Measurements from ENCODE around the gene GAB3.

GRCh38 chrX:154784149-154784995 lies 33.5 kb upstream of the GAB3 start:
- TF ChIP-seq CTCF (IDR thresholded peaks at IDR 0.05; ENCODE audit: insufficient read depth, low read length, poor library complexity, severe bottlenecking) = no peak
- no peak for TF ChIP-seq EZH2phosphoT487 (conservative IDR thresholded peaks at IDR 0.05; ENCODE audit: low read length)

Measured in SU-DHL-6 (cell line).